GM12873 (cell line): Measurements from ENCODE around the gene PVALEF.

Experiments
- CTCF ChIP-seq: IDR thresholded peaks from 2 replicates; pipeline ENCODE4 v1.5.1; 2012; ENCODE audit warnings: low read depth, mild to moderate bottlenecking, moderate library complexity, low read length, control low read depth; ENCODE audit not compliant: insufficient read depth; ENCODE audit errors: missing control alignments

PVALEF gene

DNA sequence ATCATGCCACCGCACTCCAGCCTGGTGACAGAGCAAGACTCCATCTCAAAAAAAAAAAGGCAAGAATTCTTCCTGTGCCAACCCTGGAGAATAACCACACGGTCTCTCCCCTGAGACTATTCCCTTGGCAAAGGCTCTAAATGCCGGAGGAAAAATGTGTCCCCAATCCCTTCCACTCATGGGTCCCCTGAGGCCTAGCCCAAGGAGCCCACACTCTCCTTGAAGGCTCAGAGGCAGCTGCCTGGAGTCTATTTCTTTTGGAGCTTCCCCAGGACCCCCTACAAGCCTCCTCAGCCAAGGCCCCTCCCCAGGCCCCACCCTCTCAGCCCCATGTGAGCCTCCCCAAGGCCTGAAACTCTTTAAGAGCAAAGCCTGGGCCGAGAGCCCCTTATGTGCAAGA is 40.9 kb downstream of the PVALEF start:
- no peak for TF ChIP-seq CTCF

DNA sequence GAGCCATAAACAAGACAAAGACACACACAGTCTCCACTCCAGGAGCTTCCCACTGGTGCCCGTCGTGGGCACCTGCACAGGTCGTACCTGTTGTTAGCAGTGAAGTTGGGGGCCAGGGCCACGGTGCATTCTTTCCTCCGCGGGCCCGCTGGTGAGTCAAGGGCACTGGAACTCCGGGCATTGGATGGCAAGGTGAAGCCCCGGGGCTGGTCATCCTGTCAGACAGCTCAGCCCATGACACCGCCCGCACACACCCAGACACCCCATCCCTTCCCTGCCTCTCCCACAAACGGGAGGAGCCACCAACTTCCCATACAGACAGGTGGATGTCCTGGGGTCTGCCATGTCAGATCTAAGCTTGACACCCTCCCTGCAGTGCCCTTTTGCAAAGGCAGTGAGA is 41.4 kb downstream of the PVALEF start:
- TF ChIP-seq CTCF = no peak

DNA sequence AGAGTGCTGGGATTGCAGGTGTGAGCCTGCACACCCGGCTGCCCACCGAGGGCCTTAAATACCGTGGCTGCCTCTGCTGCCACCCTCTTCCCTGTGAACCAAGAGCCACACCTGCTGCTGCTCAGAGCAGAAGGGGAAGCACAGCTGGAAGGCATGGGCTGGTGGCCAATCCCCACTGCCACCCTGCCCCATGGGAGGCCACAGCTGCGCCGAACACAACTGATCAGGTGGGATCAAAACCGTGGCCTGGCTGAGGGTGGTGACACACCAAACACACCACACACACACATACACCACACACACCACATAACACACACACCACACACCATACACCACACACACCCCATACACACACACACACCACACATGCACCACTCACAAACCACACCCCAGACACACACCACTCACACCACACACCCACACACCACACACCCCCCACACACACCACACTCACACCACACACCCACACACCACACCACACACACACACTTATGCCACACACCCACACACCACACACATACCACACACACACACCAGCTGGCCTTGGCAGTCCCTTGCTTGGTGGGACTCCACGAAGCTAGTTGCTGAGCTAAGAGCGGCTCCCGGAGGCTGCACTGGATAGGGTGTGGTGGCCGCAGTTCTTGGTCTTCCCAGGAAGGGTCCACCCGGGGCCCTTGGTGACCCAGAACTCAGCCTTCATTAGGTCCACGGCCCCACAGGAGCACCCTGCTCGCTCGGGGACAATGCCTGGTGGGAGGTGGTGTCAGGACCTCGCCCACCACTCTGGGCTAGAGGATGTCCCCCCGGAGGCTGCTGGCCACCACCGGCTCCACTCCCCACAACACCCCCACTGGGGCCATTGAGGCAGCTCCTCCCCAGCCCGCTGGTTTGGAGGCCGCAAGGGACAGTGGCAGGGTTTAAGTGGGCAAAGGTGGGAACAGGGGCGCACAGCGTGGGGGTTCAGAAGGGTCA is 42.6 kb downstream of the PVALEF start:
- no peak for TF ChIP-seq CTCF

DNA sequence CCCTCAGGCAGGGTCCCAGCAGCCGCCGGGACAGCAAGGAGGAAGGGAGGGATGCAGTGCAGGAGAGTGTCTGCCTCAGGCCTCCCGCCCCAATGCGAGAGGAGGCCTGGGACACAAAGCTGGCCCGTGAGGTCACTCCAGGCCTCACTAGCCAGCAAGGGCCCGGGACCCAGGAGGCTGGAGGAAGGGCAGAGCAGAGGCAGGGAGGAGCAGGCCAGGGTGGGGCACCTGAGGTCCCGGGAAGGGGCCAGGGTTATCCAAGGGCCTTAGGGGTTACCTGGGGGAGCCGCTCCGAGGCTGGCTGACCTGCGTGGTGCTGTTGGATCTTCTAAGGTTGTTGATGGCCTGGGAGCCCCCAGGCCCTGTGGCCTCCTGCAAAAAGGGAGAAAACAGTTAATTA is 43.3 kb downstream of the PVALEF start:
- no peak for TF ChIP-seq CTCF

- no peak for TF ChIP-seq CTCF
Observed at GRCh38 chr17:81209141-81209540, 43.8 kb downstream of the PVALEF start.

- TF ChIP-seq CTCF = no peak
Observed at GRCh38 chr17:81210466-81210865, 45.2 kb downstream of the PVALEF start.

GRCh38 chr17:81210868-81211267 is 45.6 kb downstream of the PVALEF start:
- no peak for TF ChIP-seq CTCF
